Stimulated activated CD4-positive, alpha-beta T cell treated with anti-CD3 and anti-CD28 coated beads, Interleukin-1b, Interleukin-23, amount 100 ng/mL, for 24 hours (primary cell): ENCODE results near the gene CHCHD6.

Source experiments
- DNase-seq, 4 experiments: peaks; one replicate each; pipeline ENCODE4 v3.0.0-alpha.2; 2020; ENCODE audit warnings: low read depth in 4 of 4, low spot score in 1 of 4

The CHCHD6 gene

GRCh38 chr3:126668450-126669401 lies 35.3 kb upstream of the CHCHD6 start:
- no peak for DNase-seq

- DNase-seq, result no peak
These were observed 32.5 kb upstream of the CHCHD6 start for GRCh38 chr3:126671521-126671920.

- no peak for DNase-seq
These were observed 31.7 kb upstream of the CHCHD6 start for GRCh38 chr3:126672340-126672739.

- no peak for DNase-seq
These were observed 31.3 kb upstream of the CHCHD6 start for GRCh38 chr3:126672741-126673140.

GRCh38 chr3:126676919-126677705 lies 26.9 kb upstream of the CHCHD6 start:
- DNase-seq, result no peak

GRCh38 chr3:126677862-126678503 lies 26.1 kb upstream of the CHCHD6 start:
- no peak for DNase-seq

GRCh38 chr3:126678693-126679317 lies 25.2 kb upstream of the CHCHD6 start:
- no peak for DNase-seq

GRCh38 chr3:126679318-126679751 lies 24.7 kb upstream of the CHCHD6 start:
- DNase-seq, result peak; percentile 65 to 76 (median 69)

- no peak for DNase-seq
These were observed 24.0 kb upstream of the CHCHD6 start for GRCh38 chr3:126679831-126680666.

GRCh38 chr3:126680667-126681055 lies 23.4 kb upstream of the CHCHD6 start:
- no peak for DNase-seq

GRCh38 chr3:126682009-126682408 lies 22.0 kb upstream of the CHCHD6 start:
- DNase-seq, result no peak

- DNase-seq, result no peak
These were observed 21.0 kb upstream of the CHCHD6 start for GRCh38 chr3:126683069-126683468.

GRCh38 chr3:126684218-126684751 lies 19.8 kb upstream of the CHCHD6 start:
- no peak for DNase-seq

GRCh38 chr3:126685021-126685420 lies 19.0 kb upstream of the CHCHD6 start:
- no peak for DNase-seq

- no peak for DNase-seq
These were observed 18.5 kb upstream of the CHCHD6 start for GRCh38 chr3:126685493-126685892.

GRCh38 chr3:126691765-126692164 lies 12.3 kb upstream of the CHCHD6 start:
- DNase-seq, result no peak

- no peak for DNase-seq
These were observed 11.2 kb upstream of the CHCHD6 start for GRCh38 chr3:126692858-126693257.

GRCh38 chr3:126693921-126694320 lies 10.1 kb upstream of the CHCHD6 start:
- DNase-seq, result no peak

GRCh38 chr3:126696701-126697267 lies 7.3 kb upstream of the CHCHD6 start:
- no peak for DNase-seq

GRCh38 chr3:126699011-126699410 lies 5.0 kb upstream of the CHCHD6 start:
- no peak for DNase-seq
